ENCODE measurements around the gene ZNF689. TPM values are rescaled to one million over a fixed set of nuclear protein-coding genes. Genes with fewer than 3 reads are reported as not detected.

ZNF689 gene
- total and polyA plus RNA-seq, 2 of the 4 experiments (the other 2 are of a cell fraction): 2.7 to 2.9 TPM

- Histone ChIP-seq H3K4ac (ENCODE audit: low read depth, low read length) (no peak overlapping the region), H2BK120ac (ENCODE audit: low read depth, low read length) (no peak overlapping the region), H3K9me1 (ENCODE audit: insufficient read depth, low read length) (no peaks in the 10 kb centered on the region), H3K4me1 (ENCODE audit: control insufficient read depth, insufficient read depth, low read length) (peaks cover 9% of the 10 kb centered on the region), H3K9ac (ENCODE audit: low read depth, low read length) (no peak overlapping the region), H2AK9ac (replicated peaks; ENCODE audit: low read depth, low read length, poor library complexity) (no peak overlapping the region), H4K20me1 (ENCODE audit: insufficient read depth, low read length) (no peaks in the 10 kb centered on the region), H3K36me3 (ENCODE audit: control insufficient read depth, insufficient read depth, low read length) (no peaks in the 10 kb centered on the region), H3K4me2 (ENCODE audit: low read depth, low read length) (no peak overlapping the region), H3K27ac (ENCODE audit: insufficient read depth, low read length) (no peak overlapping the region), H4K8ac (ENCODE audit: low read depth in 2 of 2, low read length in 2 of 2) (no peak overlapping the region), H2AK5ac (ENCODE audit: low read depth, low read length) (no peak overlapping the region), H3K14ac (replicated peaks; ENCODE audit: low read depth, low read length) (no peak overlapping the region), H3K27me3 (ENCODE audit: control insufficient read depth, insufficient read depth, low read length) (peaks cover 6% of the 10 kb centered on the region; the same call in 1 of the 2 replicates), H3K4me3 (ENCODE audit: insufficient read depth, low read depth, low read length) (no peak overlapping the region), H3K23ac (ENCODE audit: low read depth, low read length) (no peak overlapping the region), H2BK15ac (ENCODE audit: low read depth, low read length) (no peak overlapping the region), H2AFZ (replicated peaks; ENCODE audit: low read length, poor library complexity) (no peak overlapping the region), H3K79me1 (ENCODE audit: low read depth in 1 of 2, low read length in 2 of 2) (peaks cover 5 to 15% of the 10 kb centered on the region in 2 experiments; a peak in 3 of 4 replicates), H4K91ac (ENCODE audit: insufficient read depth, low read depth, low read length) (no peak overlapping the region), H4K5ac (ENCODE audit: low read depth, low read length) (no peak overlapping the region), H3K9me3 (ENCODE audit: control insufficient read depth, insufficient read depth, low read length) (no peaks in the 10 kb centered on the region), H3K56ac (ENCODE audit: extremely low read depth, insufficient read depth, low read length) (no peak overlapping the region), H2BK20ac (ENCODE audit: low read depth, low read length) (no peak overlapping the region), H2BK5ac (ENCODE audit: low read depth, low read length, poor library complexity, severe bottlenecking) (no peak overlapping the region), H3K18ac (ENCODE audit: low read depth, low read length) (no peak overlapping the region)
- ChIA-PET CTCF (no interaction called here), POLR2A (ENCODE audit: unreplicated experiment) (no interaction called here)
- BruUV-seq (replicated peaks): no TSS peak
- ATAC-seq (ENCODE audit: low read depth) (no peak), DNase-seq (no peak)
- dilution Hi-C loops (cut with HindIII; ENCODE audit: low sequenced_read_pairs, unreplicated experiment) (no loop called here), in situ Hi-C loops (cut with MboI; ENCODE audit: low sequenced_read_pairs) (no loop called here), intact Hi-C loops (cut with micrococcal nuclease) (no loop called here)
- TF ChIP-seq BHLHE40 (IDR thresholded peaks at IDR 0.05; ENCODE audit: low read depth, low read length) (no peak), ELK1 (IDR thresholded peaks at IDR 0.05; ENCODE audit: borderline replicate concordance, low read depth, low read length) (no peak), USF2 (IDR thresholded peaks at IDR 0.05; ENCODE audit: low read depth, low read length) (no peak), RAD21 (IDR thresholded peaks at IDR 0.05; ENCODE audit: low read length) (no peak)
- WGBS, 2 experiments (ENCODE audit: extremely low coverage in 2 of 2, insufficient read length in 1 of 2): no CpG with 5 or more reads among the region's 4 CpGs
These were observed 43.7 kb downstream of the ZNF689 start for GRCh38 chr16:30566531-30566930.

Measured in IMR-90 (cell line).